ENCODE measurements around the gene RAD23A.

Gene RAD23A

GRCh38 chr19:13001166-13001501 lies 55.5 kb downstream of the RAD23A start:
- DNase-seq (ENCODE audit: insufficient read length, low spot score) (no peak), FAIRE-seq (no peak)

GRCh38 chr19:13001502-13002165 lies 56.0 kb downstream of the RAD23A start:
- DNase-seq (ENCODE audit: insufficient read length, low spot score): no peak
- no peak for FAIRE-seq

- DNase-seq (ENCODE audit: insufficient read length, low spot score) (no peak), FAIRE-seq (no peak)
These were observed 56.7 kb downstream of the RAD23A start for GRCh38 chr19:13002166-13002898.

- no peak for FAIRE-seq
- no peak for DNase-seq (ENCODE audit: insufficient read length, low spot score)
These were observed 57.4 kb downstream of the RAD23A start for GRCh38 chr19:13003081-13003480.

All from GM19239 (cell line).